Measurements from ENCODE around the gene FAM162B. TPM values are rescaled to one million over a fixed set of nuclear protein-coding genes. Genes with fewer than 3 reads are reported as not detected.

The FAM162B gene
- total RNA-seq, 1 experiment from 2014 or later, result not detected

DNA sequence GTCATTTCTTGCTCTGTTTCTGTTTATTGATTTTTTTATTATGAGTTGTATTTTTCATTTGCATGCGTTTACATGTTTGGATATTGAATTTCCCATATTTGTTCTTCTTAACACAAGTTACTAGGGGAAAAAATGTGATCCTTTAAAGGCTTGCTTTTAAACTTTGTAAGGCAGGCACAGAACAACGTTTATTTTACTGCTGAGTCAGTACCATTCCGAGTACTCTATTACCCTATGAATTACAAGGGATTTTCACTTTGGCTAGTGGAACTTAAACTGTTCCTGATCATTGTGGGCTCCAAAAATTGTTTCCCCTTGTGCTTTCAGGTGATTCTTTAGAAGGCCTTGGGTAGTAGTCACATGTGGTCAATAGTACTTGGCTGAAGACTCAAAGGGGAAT is 28.5 kb downstream of the FAM162B start:
- Histone ChIP-seq H3K27ac (ENCODE audit: low read length) (no peak overlapping the region), H3K9me2 (replicated peaks; ENCODE audit: low read length) (no peaks in the 10 kb centered on the region), H3K9me3 (ENCODE audit: low read length) (no peaks in the 10 kb centered on the region), H3K4me3 (ENCODE audit: low read length) (no peak overlapping the region), H3K36me3 (ENCODE audit: low read depth, low read length) (no peaks in the 10 kb centered on the region), H3K79me2 (ENCODE audit: low read length) (no peaks in the 10 kb centered on the region), H3K4me1 (ENCODE audit: insufficient read depth, low read length) (no peaks in the 10 kb centered on the region), H4K20me1 (ENCODE audit: low read length) (no peaks in the 10 kb centered on the region), H3K4me2 (ENCODE audit: low read length) (no peak overlapping the region), H3K27me3 (ENCODE audit: low read length) (no peaks in the 10 kb centered on the region), H3F3A (ENCODE audit: low read length, unreplicated experiment) (no peaks in the 10 kb centered on the region), H2AFZ (ENCODE audit: low read length) (no peak overlapping the region), H3K9ac (ENCODE audit: low read length) (no peak overlapping the region)
- ChIA-PET POLR2A (ENCODE audit: unreplicated experiment) (no interaction called here), CTCF (no interaction called here)
- intact Hi-C loops (cut with micrococcal nuclease), result no loop called here
- BruUV-seq (replicated peaks), result no TSS peak
- DNase-seq (no peak), ATAC-seq (no peak; the same call in 1 of the 2 replicates)
- no peak for TF ChIP-seq EZH2 (IDR thresholded peaks at IDR 0.05; ENCODE audit: low read length, unreplicated experiment)
- TF ChIP-seq CTCF (conservative IDR thresholded peaks at IDR 0.05; ENCODE audit: low read depth, low read length), result no peak
- TF ChIP-seq EZH2phosphoT487 (IDR thresholded peaks at IDR 0.05; ENCODE audit: borderline replicate concordance, low read length), result no peak

- POLR2A ChIA-PET (ENCODE audit: unreplicated experiment), result no interaction called here
- no peaks in the 10 kb centered on the region for H3K4me1 ChIP-seq (ENCODE audit: insufficient read depth, low read length)
Observed at GRCh38 chr6:116730513-116730912, 35.0 kb downstream of the FAM162B start.

More at GRCh38 chr6:116730513-116730912, 35.0 kb downstream of the FAM162B start:
- no peaks in the 10 kb centered on the region for H3K79me2 ChIP-seq (ENCODE audit: low read length)
- CTCF ChIA-PET, result no interaction called here
- H3K4me2 ChIP-seq (ENCODE audit: low read length), result no peak overlapping the region
- ATAC-seq, result no peak
- H3K36me3 ChIP-seq (ENCODE audit: low read depth, low read length), result peaks cover 8% of the 10 kb centered on the region; the same call in 1 of the 2 replicates
- no TSS peak for BruUV-seq (replicated peaks)
- no peaks in the 10 kb centered on the region for H3F3A ChIP-seq (ENCODE audit: low read length, unreplicated experiment)
- H3K9me3 ChIP-seq (ENCODE audit: low read length), result no peaks in the 10 kb centered on the region
- no peak overlapping the region for H2AFZ ChIP-seq (ENCODE audit: low read length)
- H3K4me3 ChIP-seq (ENCODE audit: low read length), result no peak overlapping the region
- H3K9me2 ChIP-seq (replicated peaks; ENCODE audit: low read length), result no peaks in the 10 kb centered on the region
- no peaks in the 10 kb centered on the region for H3K27me3 ChIP-seq (ENCODE audit: low read length)
- TF ChIP-seq EZH2phosphoT487 (IDR thresholded peaks at IDR 0.05; ENCODE audit: borderline replicate concordance, low read length), result no peak
- no peak for TF ChIP-seq EZH2 (IDR thresholded peaks at IDR 0.05; ENCODE audit: low read length, unreplicated experiment)
- TF ChIP-seq CTCF (conservative IDR thresholded peaks at IDR 0.05; ENCODE audit: low read depth, low read length), result no peak
- no peak for DNase-seq
- no peak overlapping the region for H3K9ac ChIP-seq (ENCODE audit: low read length)
- no peaks in the 10 kb centered on the region for H4K20me1 ChIP-seq (ENCODE audit: low read length)
- intact Hi-C loops (cut with micrococcal nuclease), result no loop called here
- no peak overlapping the region for H3K27ac ChIP-seq (ENCODE audit: low read length)

Data from PC-3 (cell line).